K562 (cell line): ENCODE measurements around the gene POU2F1. TPM values are rescaled to one million over a fixed set of nuclear protein-coding genes. Genes with fewer than 3 reads are reported as not detected.

Experiments used
- FOSL1 ChIP-seq: fragments of 200-800 bp; sonication (Bioruptor generic); conservative IDR thresholded peaks from 2 replicates; pipeline ENCODE4 v1.6.1; 2016; ENCODE audit warnings: missing genetic modification characterization, missing compliant biosample characterization
- FOXA1 ChIP-seq: fragments of 450-650 bp; IDR thresholded peaks from 2 replicates; pipeline ENCODE4 v1.6.1; 2016; ENCODE audit warnings: mild to moderate bottlenecking, borderline replicate concordance
- GATAD2A ChIP-seq: fragments of 450-650 bp; IDR thresholded peaks from 2 replicates; pipeline ENCODE4 v1.6.1; 2017
- HNRNPK ChIP-seq: fragments of 200-400 bp; formaldehyde crosslinking; IDR thresholded peaks from one replicate; pipeline ENCODE4 v1.6.1; 2018; ENCODE audit warnings: mild to moderate bottlenecking, low read depth, low read length; ENCODE audit not compliant: poor library complexity, severe bottlenecking
- NRF1 ChIP-seq, 2 experiments: fragments of 450-650 bp; IDR thresholded peaks in 1 of 2; conservative IDR thresholded peaks in 1 of 2; 2 replicates each; pipeline ENCODE4 v1.6.1; 2014; ENCODE audit warnings: mild to moderate bottlenecking in 2 of 2
- SOX6 ChIP-seq: fragments of 450-650 bp; IDR thresholded peaks from 2 replicates; pipeline ENCODE4 v1.6.1; 2014; ENCODE audit warnings: mild to moderate bottlenecking
- ZNF551 ChIP-seq: fragments of 250-450 bp; sonication (Bioruptor Pico); IDR thresholded peaks from 2 replicates; pipeline ENCODE4 v1.5.0; 2021; ENCODE audit warnings: mild to moderate bottlenecking, moderate library complexity
- ZNF695 ChIP-seq: fragments of 450-650 bp; formaldehyde crosslinking; IDR thresholded peaks from 2 replicates; pipeline ENCODE4 v1.4.0; 2020; ENCODE audit warnings: mild to moderate bottlenecking, moderate library complexity
- polyA plus RNA-seq, 8 experiments: library from polyadenylated mRNA; depleted of rRNA in 4 of 8; stranded (reverse) in 5 of 8; unstranded in 3 of 8; fragments of >200 nt; fragmentation: Nextera tagmentation in 2 of 8; fragmentation: Illumina TruSeq in 1 of 8; extraction: Ambion mirVana in 2 of 8; extraction: Trizol in 1 of 8; gene quantifications; 2 replicates each; pipeline versions ENCODE4 v1.2.1 to v1.2.3, GENCODE V29; 2011 to 2014; ENCODE audit warnings: inconsistent platforms in 1 of 8, missing spikeins in 1 of 8
- total RNA-seq, 7 experiments: library from RNA; depleted of rRNA in 6 of 7; stranded (reverse); fragments of >200 nt in 6 of 7; fragmentation: Illumina TruSeq in 2 of 7; extraction: Trizol in 2 of 7; gene quantifications; 2 replicates each; pipeline versions ENCODE4 v1.2.1 to v1.2.3, GENCODE V29; 2011 to 2021; ENCODE audit warnings: low replicate concordance in 1 of 7
- TF ChIP-seq, protein P1 (sequence below), 2 experiments: fragments of 450-650 bp in 1 of 2; sonication (generic) in 1 of 2; formaldehyde crosslinking in 1 of 2; IDR thresholded peaks; 2 replicates each; pipeline versions ENCODE4 v1.7.1 to v1.9.0; 2016 to 2022; ENCODE audit warnings: inconsistent platforms in 1 of 2, mild to moderate bottlenecking in 1 of 2, missing genetic modification reagents in 1 of 2
- TF ChIP-seq, protein P2 (sequence below): fragments of 250-450 bp; sonication (Bioruptor Pico); IDR thresholded peaks from 2 replicates; pipeline ENCODE4 v1.8.0; 2021; ENCODE audit warnings: borderline replicate concordance, mild to moderate bottlenecking, moderate library complexity; ENCODE audit not compliant: poor library complexity, severe bottlenecking
- TF ChIP-seq, protein P3 (sequence below): fragments of 450-650 bp; formaldehyde crosslinking; IDR thresholded peaks from 2 replicates; pipeline ENCODE4 v1.4.0; 2022; ENCODE audit warnings: missing genetic modification characterization
- TF ChIP-seq, protein P4 (sequence below): fragments of 450-650 bp; formaldehyde crosslinking; IDR thresholded peaks from 2 replicates; pipeline ENCODE4 v1.4.0; 2020; ENCODE audit warnings: mild to moderate bottlenecking, moderate library complexity

The POU2F1 gene
- total and polyA plus RNA-seq, 9 of the 15 experiments (the other 6 are each of a cell fraction or from before 2014, with no cell fraction given) = 2.6 to 22.3 (median 8.8) TPM

DNA sequence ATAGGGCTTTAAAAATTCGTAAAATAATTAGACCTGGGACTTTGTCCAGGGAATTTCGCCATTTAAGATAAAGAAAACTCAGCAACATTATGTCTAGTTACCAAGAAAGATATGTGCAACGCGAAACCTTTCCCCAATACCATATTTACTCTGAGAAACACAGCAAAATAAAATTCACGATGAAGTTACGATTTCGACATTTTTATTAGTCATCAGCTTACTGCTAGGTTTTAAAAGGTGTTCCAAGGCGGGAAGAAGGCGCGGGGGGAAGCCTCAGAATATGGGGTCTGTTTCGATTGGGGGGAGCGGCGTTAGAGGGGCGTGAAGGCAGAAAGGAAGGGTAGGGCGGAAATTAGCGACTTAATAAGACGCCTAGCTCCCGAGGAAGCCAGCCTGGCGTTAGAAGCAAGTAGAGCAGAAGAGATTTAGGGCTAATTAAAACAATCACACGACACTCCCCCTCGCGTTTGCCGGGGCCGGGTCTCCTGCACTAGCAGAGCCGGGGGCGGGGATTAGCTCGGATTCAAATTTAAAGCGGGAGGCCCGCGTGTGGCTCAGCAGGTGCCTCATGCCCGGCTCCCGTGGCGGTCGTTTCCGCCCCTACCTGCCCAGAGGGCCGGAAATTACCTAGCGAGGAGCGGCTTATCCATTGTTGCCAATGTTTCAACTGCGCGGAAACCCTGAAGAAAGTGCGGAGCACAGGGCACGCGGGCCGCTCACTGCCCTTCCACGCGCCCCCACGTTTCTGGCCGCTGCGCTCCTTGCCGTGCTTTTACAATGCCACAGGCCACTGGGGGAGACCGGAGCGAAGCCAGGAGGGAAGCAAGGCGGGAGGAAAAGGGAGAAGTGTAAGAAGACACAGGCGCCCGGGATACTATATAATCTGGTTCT is 795 bp upstream of the POU2F1 start (continued):
- TF ChIP-seq, protein P1, sequence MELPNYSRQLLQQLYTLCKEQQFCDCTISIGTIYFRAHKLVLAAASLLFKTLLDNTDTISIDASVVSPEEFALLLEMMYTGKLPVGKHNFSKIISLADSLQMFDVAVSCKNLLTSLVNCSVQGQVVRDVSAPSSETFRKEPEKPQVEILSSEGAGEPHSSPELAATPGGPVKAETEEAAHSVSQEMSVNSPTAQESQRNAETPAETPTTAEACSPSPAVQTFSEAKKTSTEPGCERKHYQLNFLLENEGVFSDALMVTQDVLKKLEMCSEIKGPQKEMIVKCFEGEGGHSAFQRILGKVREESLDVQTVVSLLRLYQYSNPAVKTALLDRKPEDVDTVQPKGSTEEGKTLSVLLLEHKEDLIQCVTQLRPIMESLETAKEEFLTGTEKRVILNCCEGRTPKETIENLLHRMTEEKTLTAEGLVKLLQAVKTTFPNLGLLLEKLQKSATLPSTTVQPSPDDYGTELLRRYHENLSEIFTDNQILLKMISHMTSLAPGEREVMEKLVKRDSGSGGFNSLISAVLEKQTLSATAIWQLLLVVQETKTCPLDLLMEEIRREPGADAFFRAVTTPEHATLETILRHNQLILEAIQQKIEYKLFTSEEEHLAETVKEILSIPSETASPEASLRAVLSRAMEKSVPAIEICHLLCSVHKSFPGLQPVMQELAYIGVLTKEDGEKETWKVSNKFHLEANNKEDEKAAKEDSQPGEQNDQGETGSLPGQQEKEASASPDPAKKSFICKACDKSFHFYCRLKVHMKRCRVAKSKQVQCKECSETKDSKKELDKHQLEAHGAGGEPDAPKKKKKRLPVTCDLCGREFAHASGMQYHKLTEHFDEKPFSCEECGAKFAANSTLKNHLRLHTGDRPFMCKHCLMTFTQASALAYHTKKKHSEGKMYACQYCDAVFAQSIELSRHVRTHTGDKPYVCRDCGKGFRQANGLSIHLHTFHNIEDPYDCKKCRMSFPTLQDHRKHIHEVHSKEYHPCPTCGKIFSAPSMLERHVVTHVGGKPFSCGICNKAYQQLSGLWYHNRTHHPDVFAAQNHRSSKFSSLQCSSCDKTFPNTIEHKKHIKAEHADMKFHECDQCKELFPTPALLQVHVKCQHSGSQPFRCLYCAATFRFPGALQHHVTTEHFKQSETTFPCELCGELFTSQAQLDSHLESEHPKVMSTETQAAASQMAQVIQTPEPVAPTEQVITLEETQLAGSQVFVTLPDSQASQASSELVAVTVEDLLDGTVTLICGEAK (IDR thresholded peaks at IDR 0.05) = peak; percentile 79
- TF ChIP-seq, protein P1 (CRISPR knock-in tag; IDR thresholded peaks at IDR 0.05) = no peak; the same call in 1 of the 2 replicates
- TF ChIP-seq, protein P2, sequence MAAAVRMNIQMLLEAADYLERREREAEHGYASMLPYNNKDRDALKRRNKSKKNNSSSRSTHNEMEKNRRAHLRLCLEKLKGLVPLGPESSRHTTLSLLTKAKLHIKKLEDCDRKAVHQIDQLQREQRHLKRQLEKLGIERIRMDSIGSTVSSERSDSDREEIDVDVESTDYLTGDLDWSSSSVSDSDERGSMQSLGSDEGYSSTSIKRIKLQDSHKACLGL (CRISPR knock-in tag) = peak; percentile 90
- TF ChIP-seq SOX6 (peak; percentile 68; the same call in 1 of the 2 replicates), HNRNPK (no peak), ZNF551 (CRISPR knock-in tag) (no peak), FOXA1 (no peak), NRF1 (conservative IDR thresholded peaks at IDR 0.05 in 1 of 2, IDR thresholded peaks at IDR 0.05 in 1 of 2) (no peak), ZNF695 (CRISPR knock-in tag) (no peak), GATAD2A (peak; percentile 19; the same call in 1 of the 2 replicates), FOSL1 (tag) (peak; percentile 83)
- TF ChIP-seq, protein P3, sequence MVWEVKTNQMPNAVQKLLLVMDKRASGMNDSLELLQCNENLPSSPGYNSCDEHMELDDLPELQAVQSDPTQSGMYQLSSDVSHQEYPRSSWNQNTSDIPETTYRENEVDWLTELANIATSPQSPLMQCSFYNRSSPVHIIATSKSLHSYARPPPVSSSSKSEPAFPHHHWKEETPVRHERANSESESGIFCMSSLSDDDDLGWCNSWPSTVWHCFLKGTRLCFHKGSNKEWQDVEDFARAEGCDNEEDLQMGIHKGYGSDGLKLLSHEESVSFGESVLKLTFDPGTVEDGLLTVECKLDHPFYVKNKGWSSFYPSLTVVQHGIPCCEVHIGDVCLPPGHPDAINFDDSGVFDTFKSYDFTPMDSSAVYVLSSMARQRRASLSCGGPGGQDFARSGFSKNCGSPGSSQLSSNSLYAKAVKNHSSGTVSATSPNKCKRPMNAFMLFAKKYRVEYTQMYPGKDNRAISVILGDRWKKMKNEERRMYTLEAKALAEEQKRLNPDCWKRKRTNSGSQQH (CRISPR knock-in tag) = peak; percentile 75; the same call in 1 of the 2 replicates
- TF ChIP-seq, protein P4, sequence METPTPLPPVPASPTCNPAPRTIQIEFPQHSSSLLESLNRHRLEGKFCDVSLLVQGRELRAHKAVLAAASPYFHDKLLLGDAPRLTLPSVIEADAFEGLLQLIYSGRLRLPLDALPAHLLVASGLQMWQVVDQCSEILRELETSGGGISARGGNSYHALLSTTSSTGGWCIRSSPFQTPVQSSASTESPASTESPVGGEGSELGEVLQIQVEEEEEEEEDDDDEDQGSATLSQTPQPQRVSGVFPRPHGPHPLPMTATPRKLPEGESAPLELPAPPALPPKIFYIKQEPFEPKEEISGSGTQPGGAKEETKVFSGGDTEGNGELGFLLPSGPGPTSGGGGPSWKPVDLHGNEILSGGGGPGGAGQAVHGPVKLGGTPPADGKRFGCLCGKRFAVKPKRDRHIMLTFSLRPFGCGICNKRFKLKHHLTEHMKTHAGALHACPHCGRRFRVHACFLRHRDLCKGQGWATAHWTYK (CRISPR knock-in tag) = 0 out of 2 replicates have a peak, but pooled peaks have one; percentile 29
